HepG2 (cell line): ENCODE results near the gene EPN3. TPM values are rescaled to one million over a fixed set of nuclear protein-coding genes. Genes with fewer than 3 reads are reported as not detected.

ENCODE experiments used
- ARHGAP35 ChIP-seq: sonication (generic); formaldehyde crosslinking; IDR thresholded peaks from 2 replicates; pipeline ENCODE4 v1.9.0; 2022; ENCODE audit warnings: mild to moderate bottlenecking, inconsistent platforms, moderate library complexity, missing genetic modification reagents, borderline replicate concordance
- ARNT2 ChIP-seq: sonication (generic); formaldehyde crosslinking; IDR thresholded peaks from 2 replicates; pipeline ENCODE4 v1.8.0; 2022; ENCODE audit warnings: mild to moderate bottlenecking, low read depth, missing genetic modification reagents, moderate library complexity
- CERS6 ChIP-seq: sonication (generic); formaldehyde crosslinking; IDR thresholded peaks from 2 replicates; pipeline ENCODE4 v1.5.0; 2020; ENCODE audit warnings: missing genetic modification reagents
- HMG20A ChIP-seq: IDR thresholded peaks from 2 replicates; pipeline ENCODE4 v1.6.1; 2016; ENCODE audit warnings: borderline replicate concordance
- HNF4A ChIP-seq: sonication (generic); formaldehyde crosslinking; IDR thresholded peaks from 2 replicates; pipeline ENCODE4 v1.4.0; 2020; ENCODE audit warnings: missing genetic modification reagents
- LCORL ChIP-seq, 2 experiments: fragments of 450-650 bp in 1 of 2; sonication (generic) in 1 of 2; formaldehyde crosslinking in 1 of 2; IDR thresholded peaks; 2 replicates each; pipeline versions ENCODE4 v1.5.0 to v1.6.1; 2017 to 2020; ENCODE audit warnings: antibody characterized with exemption in 1 of 2, missing genetic modification reagents in 1 of 2
- MEF2D ChIP-seq: sonication (generic); formaldehyde crosslinking; IDR thresholded peaks from 2 replicates; pipeline ENCODE4 v1.5.1; 2020; ENCODE audit warnings: mild to moderate bottlenecking, missing genetic modification reagents
- MTF1 ChIP-seq: sonication (generic); formaldehyde crosslinking; IDR thresholded peaks from 2 replicates; pipeline ENCODE4 v1.5.0; 2020; ENCODE audit warnings: missing genetic modification reagents
- THRA ChIP-seq: sonication (generic); formaldehyde crosslinking; IDR thresholded peaks from 2 replicates; pipeline ENCODE4 v1.4.0; 2020; ENCODE audit warnings: missing genetic modification reagents, borderline replicate concordance
- ZNF230 ChIP-seq: sonication (generic); formaldehyde crosslinking; IDR thresholded peaks from 2 replicates; pipeline ENCODE4 v1.4.0; 2020; ENCODE audit warnings: mild to moderate bottlenecking, missing genetic modification reagents
- ZNF468 ChIP-seq: sonication (generic); formaldehyde crosslinking; IDR thresholded peaks from 2 replicates; pipeline ENCODE4 v1.8.0; 2022; ENCODE audit warnings: mild to moderate bottlenecking, moderate library complexity, missing genetic modification reagents
- ZNF547 ChIP-seq: sonication (generic); formaldehyde crosslinking; IDR thresholded peaks from 2 replicates; pipeline ENCODE4 v1.5.1; 2020; ENCODE audit warnings: mild to moderate bottlenecking, missing genetic modification reagents
- ZNF773 ChIP-seq: sonication (generic); formaldehyde crosslinking; IDR thresholded peaks from 2 replicates; pipeline ENCODE4 v1.4.0; 2020; ENCODE audit warnings: missing genetic modification reagents, borderline replicate concordance
- polyA plus RNA-seq, 8 experiments: library from polyadenylated mRNA; depleted of rRNA in 3 of 8; stranded (reverse) in 7 of 8; unstranded in 1 of 8; fragments of >200 nt; fragmentation: Illumina TruSeq in 4 of 8; extraction: Trizol in 4 of 8; gene quantifications; 2 replicates each; pipeline versions ENCODE4 v1.2.1 to v1.2.3, GENCODE V29; 2011 to 2016; ENCODE audit warnings: low read depth in 4 of 8, missing spikeins in 1 of 8, mixed read lengths in 1 of 8; ENCODE audit not compliant: insufficient read depth in 1 of 8
- total RNA-seq, 5 experiments: library from RNA; depleted of rRNA; stranded (reverse); fragments of >200 nt; fragmentation: Illumina TruSeq; extraction: Trizol; gene quantifications; 2 replicates each; pipeline ENCODE4 v1.2.3, GENCODE V29; 2016; ENCODE audit warnings: low read depth in 1 of 5
- TF ChIP-seq, protein P1 (sequence below): sonication (generic); formaldehyde crosslinking; IDR thresholded peaks from 2 replicates; pipeline ENCODE4 v1.4.0; 2020; ENCODE audit warnings: missing genetic modification reagents; ENCODE audit errors: not compliant biosample characterization
- TF ChIP-seq, protein P2 (sequence below): sonication (generic); formaldehyde crosslinking; IDR thresholded peaks from 2 replicates; pipeline ENCODE4 v1.4.0; 2020; ENCODE audit warnings: missing genetic modification reagents
- TF ChIP-seq, protein P3 (sequence below): IDR thresholded peaks from 2 replicates; pipeline ENCODE4 v1.6.1; 2012; ENCODE audit warnings: low read depth, low read length, improper control_type of control experiment
- TF ChIP-seq, protein P4 (sequence below): sonication (generic); formaldehyde crosslinking; conservative IDR thresholded peaks from 2 replicates; pipeline ENCODE4 v1.4.0; 2020; ENCODE audit warnings: missing genetic modification reagents
- TF ChIP-seq, protein P5 (sequence below): IDR thresholded peaks from 2 replicates; pipeline ENCODE4 v1.6.1; 2016; ENCODE audit warnings: low read depth, control low read depth

EPN3 gene
- total and polyA plus RNA-seq, 2 of the 13 experiments (the other 11 are each of a cell fraction or from before 2014, with no cell fraction given) = 0.11 to 0.95 TPM

GRCh38 chr17:50547035-50547735 lies 14.7 kb downstream of the EPN3 start, which contains the start of gene SPATA20 (continued):
- TF ChIP-seq, protein P1, sequence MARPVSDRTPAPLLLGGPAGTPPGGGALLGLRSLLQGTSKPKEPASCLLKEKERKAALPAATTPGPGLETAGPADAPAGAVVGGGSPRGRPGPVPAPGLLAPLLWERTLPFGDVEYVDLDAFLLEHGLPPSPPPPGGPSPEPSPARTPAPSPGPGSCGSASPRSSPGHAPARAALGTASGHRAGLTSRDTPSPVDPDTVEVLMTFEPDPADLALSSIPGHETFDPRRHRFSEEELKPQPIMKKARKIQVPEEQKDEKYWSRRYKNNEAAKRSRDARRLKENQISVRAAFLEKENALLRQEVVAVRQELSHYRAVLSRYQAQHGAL (CRISPR knock-in tag) = peak; percentile 97
- peak; percentile 92 for TF ChIP-seq ARNT2 (CRISPR knock-in tag)
- peak; percentile 70; the same call in 1 of the 2 replicates for TF ChIP-seq THRA (CRISPR knock-in tag)
- TF ChIP-seq, protein P2, sequence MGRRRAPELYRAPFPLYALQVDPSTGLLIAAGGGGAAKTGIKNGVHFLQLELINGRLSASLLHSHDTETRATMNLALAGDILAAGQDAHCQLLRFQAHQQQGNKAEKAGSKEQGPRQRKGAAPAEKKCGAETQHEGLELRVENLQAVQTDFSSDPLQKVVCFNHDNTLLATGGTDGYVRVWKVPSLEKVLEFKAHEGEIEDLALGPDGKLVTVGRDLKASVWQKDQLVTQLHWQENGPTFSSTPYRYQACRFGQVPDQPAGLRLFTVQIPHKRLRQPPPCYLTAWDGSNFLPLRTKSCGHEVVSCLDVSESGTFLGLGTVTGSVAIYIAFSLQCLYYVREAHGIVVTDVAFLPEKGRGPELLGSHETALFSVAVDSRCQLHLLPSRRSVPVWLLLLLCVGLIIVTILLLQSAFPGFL (CRISPR knock-in tag) = 0 out of 2 replicates have a peak, but pooled peaks have one; percentile 69
- TF ChIP-seq, protein P3, sequence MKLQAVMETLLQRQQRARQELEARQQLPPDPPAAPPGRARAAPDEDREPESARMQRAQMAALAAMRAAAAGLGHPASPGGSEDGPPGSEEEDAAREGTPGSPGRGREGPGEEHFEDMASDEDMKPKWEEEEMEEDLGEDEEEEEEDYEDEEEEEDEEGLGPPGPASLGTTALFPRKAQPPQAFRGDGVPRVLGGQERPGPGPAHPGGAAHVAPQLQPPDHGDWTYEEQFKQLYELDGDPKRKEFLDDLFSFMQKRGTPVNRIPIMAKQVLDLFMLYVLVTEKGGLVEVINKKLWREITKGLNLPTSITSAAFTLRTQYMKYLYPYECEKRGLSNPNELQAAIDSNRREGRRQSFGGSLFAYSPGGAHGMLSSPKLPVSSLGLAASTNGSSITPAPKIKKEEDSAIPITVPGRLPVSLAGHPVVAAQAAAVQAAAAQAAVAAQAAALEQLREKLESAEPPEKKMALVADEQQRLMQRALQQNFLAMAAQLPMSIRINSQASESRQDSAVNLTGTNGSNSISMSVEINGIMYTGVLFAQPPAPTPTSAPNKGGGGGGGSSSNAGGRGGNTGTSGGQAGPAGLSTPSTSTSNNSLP = no peak
- peak; percentile 95; the same call in 1 of the 2 replicates for TF ChIP-seq ZNF773
- TF ChIP-seq ZNF230 = peak; percentile 61; the same call in 1 of the 2 replicates
- TF ChIP-seq CERS6 = no peak
- TF ChIP-seq HMG20A = 0 out of 2 replicates have a peak, but pooled peaks have one; percentile 15
- TF ChIP-seq LCORL (IDR thresholded peaks at IDR 0.05) = no peak
- TF ChIP-seq LCORL (CRISPR knock-in tag; IDR thresholded peaks at IDR 0.05) = peak; percentile 92
- no peak for TF ChIP-seq ZNF468 (CRISPR knock-in tag)
- peak; percentile 56 for TF ChIP-seq HNF4A
- TF ChIP-seq, protein P4, sequence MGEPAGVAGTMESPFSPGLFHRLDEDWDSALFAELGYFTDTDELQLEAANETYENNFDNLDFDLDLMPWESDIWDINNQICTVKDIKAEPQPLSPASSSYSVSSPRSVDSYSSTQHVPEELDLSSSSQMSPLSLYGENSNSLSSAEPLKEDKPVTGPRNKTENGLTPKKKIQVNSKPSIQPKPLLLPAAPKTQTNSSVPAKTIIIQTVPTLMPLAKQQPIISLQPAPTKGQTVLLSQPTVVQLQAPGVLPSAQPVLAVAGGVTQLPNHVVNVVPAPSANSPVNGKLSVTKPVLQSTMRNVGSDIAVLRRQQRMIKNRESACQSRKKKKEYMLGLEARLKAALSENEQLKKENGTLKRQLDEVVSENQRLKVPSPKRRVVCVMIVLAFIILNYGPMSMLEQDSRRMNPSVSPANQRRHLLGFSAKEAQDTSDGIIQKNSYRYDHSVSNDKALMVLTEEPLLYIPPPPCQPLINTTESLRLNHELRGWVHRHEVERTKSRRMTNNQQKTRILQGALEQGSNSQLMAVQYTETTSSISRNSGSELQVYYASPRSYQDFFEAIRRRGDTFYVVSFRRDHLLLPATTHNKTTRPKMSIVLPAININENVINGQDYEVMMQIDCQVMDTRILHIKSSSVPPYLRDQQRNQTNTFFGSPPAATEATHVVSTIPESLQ (CRISPR knock-in tag) = peak; percentile 54; the same call in 1 of the 2 replicates
- TF ChIP-seq, protein P5, sequence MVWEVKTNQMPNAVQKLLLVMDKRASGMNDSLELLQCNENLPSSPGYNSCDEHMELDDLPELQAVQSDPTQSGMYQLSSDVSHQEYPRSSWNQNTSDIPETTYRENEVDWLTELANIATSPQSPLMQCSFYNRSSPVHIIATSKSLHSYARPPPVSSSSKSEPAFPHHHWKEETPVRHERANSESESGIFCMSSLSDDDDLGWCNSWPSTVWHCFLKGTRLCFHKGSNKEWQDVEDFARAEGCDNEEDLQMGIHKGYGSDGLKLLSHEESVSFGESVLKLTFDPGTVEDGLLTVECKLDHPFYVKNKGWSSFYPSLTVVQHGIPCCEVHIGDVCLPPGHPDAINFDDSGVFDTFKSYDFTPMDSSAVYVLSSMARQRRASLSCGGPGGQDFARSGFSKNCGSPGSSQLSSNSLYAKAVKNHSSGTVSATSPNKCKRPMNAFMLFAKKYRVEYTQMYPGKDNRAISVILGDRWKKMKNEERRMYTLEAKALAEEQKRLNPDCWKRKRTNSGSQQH (CRISPR knock-in tag) = 0 out of 2 replicates have a peak, but pooled peaks have one; percentile 57
- peak; percentile 58; the same call in 1 of the 2 replicates for TF ChIP-seq ARHGAP35 (CRISPR knock-in tag)
- TF ChIP-seq ZNF547 (CRISPR knock-in tag) = peak; percentile 91
- no peak for TF ChIP-seq MTF1 (CRISPR knock-in tag)
- TF ChIP-seq MEF2D (CRISPR knock-in tag) = no peak
